GM18507 (cell line): ENCODE measurements around the gene USP40.

Experiments
- DNase-seq: peaks from one replicate; pipeline ENCODE4 v3.0.0; 2011; ENCODE audit warnings: low read depth; ENCODE audit not compliant: insufficient read length; ENCODE audit errors: extremely low spot score
- FAIRE-seq: peaks from 2 replicates; lab custom pipeline; 2011; peaks lifted over from hg19 to GRCh38; lab: Jason Lieb, UNC

The USP40 gene

GRCh38 chr2:233480490-233481202 is 85.9 kb downstream of the USP40 start:
- DNase-seq (no peak), FAIRE-seq (no peak)

GRCh38 chr2:233479616-233480489 is 86.7 kb downstream of the USP40 start:
- FAIRE-seq (no peak), DNase-seq (no peak)

GRCh38 chr2:233477548-233478433 is 88.8 kb downstream of the USP40 start:
- no peak for FAIRE-seq
- no peak for DNase-seq

DNA sequence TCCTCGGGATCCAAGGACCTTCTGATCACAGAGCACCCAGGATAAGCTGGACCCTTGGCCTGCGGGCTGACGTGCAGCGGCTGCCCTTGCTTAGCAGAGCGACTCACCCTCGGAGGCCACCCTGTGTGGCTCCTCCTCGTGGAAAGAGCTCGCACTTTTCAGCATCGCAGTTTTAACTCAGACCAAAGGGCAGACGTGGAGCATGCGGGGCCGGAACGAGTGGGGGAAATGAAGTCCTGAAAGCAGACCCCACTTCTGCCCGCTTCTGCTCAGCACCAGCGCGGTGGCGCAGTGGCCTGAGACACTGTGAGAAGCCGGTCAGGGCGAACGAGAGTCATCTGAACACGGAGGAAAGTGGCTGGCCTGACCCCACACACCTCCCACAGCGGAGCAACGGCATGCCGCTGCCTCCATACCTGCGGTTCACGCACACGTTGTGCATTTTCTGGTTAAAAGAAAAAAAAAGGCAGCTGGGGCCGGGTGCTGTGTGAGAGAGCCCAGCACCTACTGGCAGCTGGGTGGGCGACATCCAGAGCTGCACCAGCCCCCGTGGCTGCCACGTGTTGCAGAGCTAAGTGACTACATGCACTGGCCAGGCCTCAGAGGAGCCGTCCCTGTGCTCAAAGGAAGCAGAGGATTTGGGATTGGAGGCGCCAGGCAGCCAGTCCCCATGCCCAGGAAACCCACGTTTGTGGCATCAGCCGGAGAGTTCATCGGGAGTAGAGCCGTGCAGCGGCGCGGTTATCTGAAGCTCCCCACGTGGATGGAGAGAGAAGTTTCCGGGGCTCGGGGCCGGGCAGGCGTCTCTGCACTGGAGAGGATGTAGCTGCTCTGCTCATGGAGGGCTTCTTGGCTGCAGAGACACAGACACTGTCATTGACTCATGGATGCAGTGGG is 89.7 kb downstream of the USP40 start:
- DNase-seq, result no peak
- FAIRE-seq, result no peak

GRCh38 chr2:233476063-233476410 is 90.5 kb downstream of the USP40 start:
- FAIRE-seq, result no peak
- DNase-seq, result no peak

DNA sequence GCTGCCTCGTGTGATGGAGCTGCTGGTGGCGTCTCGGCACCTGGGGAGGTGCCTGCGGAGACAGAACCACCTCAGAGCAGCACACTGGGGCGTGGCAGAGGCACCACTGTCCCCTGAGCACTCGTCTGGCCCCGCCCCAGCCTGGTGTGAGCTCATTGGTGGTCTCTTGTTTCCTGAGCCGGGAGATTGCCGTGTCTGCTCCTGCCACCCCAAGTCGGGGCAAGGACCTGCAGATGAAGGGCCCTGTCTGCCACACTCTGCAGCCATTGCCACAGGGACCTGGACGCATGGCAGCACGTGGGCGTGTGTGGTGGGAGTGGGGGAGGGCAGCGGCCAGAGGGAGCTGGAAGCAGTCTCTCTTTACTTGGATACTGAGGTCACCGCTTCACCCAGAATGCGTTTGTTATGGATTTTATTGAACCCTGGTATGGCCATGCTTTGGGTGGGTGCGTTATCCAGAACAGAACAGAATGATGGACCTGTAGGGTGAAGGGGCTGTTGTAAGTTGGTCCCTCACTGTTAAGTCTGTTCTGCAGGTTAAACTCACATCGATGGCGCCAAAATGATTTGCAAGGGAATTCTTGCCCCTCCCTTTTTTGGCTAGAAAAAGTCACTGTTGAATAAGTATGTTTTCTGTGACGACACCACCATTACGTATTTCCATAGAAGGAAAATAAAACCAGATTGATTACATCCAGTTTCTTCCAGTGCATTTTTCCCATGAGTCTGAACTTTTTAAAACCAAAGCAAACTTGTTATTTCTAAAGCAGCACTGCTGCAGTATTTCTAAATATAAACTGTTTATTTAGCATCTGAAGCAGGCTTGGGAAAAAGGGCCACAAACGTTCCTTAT is 92.0 kb downstream of the USP40 start:
- no peak for DNase-seq

GRCh38 chr2:233473878-233474277 is 92.7 kb downstream of the USP40 start:
- no peak for FAIRE-seq
- DNase-seq, result no peak

More for the DNA sequence above, 92.0 kb downstream of the USP40 start:
- no peak for FAIRE-seq

GRCh38 chr2:233473386-233473791 is 93.2 kb downstream of the USP40 start:
- DNase-seq, result no peak
- no peak for FAIRE-seq

GRCh38 chr2:233471291-233472035 is 95.1 kb downstream of the USP40 start:
- no peak for DNase-seq
- no peak for FAIRE-seq

DNA sequence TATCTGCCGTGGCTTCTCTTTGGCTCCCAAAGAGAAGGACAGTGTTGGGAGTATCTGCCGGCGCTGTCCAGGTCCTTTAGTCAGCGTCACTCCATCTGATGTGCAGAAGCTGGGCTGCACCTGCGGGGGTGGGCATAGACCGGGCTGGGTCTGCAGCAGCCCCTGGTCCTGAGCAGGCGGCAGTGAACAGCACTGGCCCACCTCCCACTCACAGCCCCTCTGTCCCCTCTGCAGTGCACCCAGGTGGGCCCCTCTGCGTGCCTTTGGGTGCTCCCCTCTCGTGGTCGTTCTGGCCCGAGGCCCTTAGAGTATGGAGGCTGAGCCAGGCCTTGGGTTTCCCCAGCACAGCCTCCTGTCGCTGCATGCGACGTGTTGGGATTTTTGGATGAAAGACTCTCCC is 95.7 kb downstream of the USP40 start:
- DNase-seq, result no peak
- no peak for FAIRE-seq

DNA sequence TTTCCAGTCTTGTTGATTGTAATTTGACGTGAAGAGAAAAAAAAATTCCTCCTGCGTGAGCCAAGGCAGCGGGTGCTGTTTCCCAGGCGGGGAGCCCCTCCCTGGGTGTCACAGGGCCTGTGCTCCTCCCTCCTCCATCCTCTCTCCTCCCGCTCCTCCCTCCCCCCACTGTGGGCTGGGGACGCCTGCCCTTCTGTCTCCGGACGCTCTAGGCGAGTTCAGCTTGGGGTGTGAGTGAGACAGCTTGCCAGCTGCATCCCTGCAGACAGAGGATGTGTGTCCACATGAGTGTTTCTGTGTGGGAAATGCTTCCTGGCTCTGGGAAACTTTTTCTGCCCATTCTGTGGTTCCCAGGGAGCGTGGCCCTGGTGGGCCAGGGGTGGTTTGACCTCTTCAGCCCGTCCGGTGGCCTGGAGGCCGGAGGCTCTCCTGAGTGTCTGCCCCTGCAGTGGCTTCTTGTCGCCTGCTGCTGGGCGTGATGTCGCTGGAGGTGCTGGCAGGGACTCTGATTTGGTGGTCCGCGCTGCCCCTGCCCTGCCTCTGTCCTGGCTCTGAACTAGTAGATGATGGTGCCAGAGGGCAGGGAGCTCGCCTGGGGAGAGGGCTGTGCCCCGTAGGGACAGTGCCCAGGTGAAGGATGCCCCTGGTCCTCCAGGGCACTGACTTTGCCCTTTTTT is 96.4 kb downstream of the USP40 start:
- DNase-seq, result no peak
- FAIRE-seq, result no peak

DNA sequence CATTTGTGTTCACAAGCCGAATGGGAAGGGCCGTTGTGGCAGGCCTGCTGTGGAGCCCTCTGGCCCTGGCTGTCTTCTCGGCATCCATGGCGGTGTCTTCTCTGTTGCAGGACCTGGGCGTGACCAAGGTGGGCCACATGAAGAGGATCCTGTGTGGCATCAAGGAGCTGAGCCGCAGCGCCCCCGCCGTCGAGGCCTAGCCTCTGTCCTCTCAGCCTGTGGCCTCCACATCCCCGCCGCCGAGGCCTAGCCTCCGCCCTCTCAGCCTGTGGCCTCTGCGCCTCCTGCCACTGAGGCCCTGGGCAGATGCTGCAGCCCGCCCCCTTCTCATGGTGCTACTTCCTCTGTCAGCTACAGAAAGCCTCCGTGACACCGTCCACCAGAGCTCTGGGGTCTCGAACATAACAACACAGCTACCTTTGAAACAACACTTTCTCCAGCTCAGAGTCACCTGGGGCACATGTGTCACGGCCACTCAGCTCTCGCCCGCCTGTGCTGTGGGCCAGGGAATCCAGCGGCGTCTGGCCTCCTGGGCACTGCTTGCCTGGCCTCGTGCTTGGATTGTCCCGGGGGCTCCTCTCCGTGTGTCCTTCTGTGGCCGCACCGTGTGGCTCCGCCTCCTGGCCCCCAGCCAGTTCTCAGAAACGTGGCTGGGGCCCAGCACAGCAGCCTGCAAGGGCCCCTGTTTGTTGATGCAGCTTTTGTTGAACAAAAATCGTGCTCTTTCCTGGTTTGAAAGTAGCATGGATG is 97.1 kb downstream of the USP40 start:
- no peak for FAIRE-seq

DNA sequence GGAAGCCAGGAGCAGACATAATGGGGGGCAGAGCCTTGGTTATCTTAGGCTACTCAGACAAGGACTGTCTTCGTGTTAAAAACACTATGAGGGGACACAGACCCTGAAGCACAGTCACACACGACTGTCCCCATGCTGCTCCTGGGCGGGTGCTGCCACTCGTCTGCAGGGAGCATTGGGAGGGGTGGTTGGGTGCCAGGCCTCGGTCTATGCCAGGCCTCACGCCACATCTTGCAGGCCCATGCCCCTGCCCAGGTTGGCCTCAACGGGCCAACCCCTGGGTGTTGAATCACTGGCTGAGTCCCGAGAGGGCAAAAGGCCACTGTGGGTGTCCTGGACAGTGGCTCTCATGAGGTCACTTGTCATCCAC is 97.9 kb downstream of the USP40 start:
- DNase-seq, result no peak
- no peak for FAIRE-seq

More for the DNA sequence above, 97.1 kb downstream of the USP40 start:
- no peak for DNase-seq

DNA sequence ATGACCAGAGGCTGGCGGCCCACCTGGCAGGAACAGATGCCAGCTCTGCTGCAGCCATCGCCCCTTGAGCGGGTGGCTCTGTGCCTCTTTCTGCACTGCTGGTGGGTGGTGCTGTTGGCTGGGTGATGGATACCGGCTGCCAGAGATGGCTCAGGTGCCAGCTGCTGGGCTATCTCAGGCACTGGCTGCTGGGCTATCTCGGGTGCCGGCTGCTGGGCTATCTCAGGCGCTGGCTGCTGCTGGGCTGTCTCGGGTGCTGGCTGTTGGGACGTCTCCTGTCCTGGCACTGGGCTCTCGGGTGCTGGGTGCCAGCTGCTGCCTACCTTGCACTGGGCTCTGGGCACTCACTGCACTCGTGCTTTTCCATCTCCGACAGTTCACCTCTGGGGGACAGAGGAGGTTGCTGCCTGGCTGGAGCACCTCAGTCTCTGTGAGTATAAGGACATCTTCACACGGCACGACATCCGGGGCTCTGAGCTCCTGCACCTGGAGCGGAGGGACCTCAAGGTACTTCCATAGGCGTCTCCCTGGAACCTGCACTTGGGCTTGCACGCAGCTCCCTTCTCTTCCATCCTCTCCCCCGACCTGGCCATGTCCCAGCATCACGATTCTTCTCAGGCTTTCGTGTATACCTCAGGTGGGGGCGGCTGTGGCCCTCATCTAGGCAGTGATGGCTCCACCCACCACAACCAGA is 98.4 kb downstream of the USP40 start:
- DNase-seq (no peak), FAIRE-seq (no peak)

DNA sequence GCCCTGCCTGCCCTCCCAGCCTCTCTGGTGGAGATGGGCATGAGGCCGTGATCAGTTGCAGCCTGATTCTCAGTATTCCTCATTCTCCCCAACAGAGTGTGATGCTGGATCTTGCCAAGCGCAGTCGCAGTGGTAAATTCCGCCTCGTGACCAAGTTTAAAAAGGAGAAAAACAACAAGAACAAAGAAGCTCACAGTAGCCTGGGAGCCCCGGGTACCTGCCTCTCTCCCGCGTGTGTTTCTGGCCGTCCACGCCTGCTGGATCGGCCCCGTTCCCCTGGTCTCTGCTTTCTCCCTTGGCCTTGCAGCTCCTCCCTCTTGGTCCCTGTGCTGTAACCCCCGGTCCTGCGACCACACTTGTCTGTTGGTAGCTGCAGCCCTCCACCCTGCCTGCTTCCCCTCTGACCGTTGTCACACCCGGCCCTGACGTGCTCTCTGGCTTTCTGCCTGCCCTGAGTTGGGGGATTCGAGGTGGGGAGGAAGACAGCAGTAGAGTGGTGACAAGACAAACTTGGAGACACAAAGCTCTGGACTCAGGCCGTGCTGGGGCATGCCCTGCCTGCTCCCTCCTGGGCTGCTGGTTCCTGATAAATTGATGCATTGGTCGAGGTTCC is 99.5 kb downstream of the USP40 start:
- DNase-seq, result no peak
- FAIRE-seq, result no peak
